Islet of Langerhans (tissue), 1 donor: Measurements from ENCODE around the gene SPO11.
A peak's percentile ranks its signal among the peaks of the same experiment; 100 is the strongest.
"Not testable (repeated sequence)": the region's sequence is repeated elsewhere in the genome, so short reads cannot be mapped to it uniquely, and the experiment has no call there.

ENCODE experiments used
- FAIRE-seq: peaks from one replicate; lab custom pipeline; 2011; peaks lifted over from hg19 to GRCh38; lab: Jason Lieb, UNC

The SPO11 gene

GRCh38 chr20:57341663-57342062 is 12.1 kb downstream of the SPO11 start:
- no peak for FAIRE-seq

DNA sequence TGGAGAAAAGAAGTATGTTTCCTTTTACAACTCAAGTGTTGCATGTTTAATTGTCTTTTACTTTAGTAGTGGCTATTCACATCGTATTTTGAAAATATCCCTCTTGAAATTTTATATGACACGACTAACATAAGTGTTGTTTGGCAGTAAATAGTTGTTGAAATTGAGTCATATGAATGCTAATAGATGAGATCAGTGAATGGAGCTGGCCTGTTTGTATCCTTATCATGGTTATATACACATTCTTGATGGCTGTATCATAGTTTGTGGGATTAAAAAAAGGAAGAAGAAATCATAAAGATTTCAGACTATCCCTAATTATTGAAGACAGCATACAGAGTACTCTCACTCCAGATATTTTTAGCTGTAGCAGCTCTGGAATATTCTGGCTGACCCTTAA is 13.2 kb downstream of the SPO11 start:
- FAIRE-seq: no peak

- peak; percentile 84 for FAIRE-seq
These were observed 16.9 kb downstream of the SPO11 start for GRCh38 chr20:57346477-57346876.

DNA sequence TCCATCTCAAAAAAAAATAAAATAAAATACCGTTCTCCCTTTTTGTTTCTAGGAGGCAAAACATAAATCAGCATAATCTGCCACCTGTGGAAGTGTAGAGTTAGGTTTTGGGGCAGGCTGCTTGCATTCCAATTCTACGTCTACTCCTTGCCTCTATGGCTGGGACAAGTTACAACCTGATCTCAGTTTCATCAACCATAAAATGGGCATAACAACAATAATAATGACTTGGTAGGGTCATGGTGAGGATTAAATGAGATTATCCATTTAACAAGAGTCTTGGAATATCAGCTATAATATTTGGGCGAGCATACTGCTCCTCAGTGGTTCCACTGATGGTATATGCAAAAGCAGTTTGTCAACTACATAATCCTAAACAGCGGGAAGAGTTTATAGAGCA is 17.8 kb downstream of the SPO11 start:
- FAIRE-seq: no peak

DNA sequence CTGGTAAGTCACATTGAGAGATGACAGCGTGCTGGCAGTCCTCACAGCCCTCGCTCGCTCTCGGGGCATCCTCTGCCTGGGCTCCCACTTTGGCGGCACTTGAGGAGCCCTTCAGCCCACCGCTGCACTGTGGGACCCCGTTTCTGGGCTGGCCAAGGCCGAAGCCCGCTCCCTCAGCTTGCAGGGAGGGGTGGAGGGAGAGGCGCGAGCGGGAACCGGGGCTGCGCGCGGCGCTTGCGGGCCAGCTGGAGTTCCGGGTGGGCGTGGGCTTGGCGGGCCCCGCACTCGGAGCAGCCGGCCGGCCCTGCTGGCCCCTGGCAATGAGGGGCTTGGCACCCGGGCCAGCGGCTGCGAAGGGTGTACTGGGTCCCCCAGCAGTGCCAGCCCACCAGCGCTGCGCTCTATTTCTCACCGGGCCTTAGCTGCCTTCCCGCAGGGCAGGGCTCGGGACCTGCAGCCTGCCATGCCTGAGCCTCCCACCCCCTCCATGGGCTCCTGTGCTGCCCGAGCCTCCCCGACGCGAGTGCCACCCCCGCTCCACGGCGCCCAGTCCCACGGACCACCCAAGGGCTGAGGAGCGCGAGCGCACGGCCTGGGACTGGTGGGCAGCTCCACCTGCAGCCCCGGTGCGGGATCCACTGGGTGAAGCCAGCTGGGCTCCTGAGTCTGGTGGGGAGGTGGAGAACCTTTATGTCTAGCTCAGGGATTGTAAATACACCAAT is 18.8 kb downstream of the SPO11 start:
- FAIRE-seq: not testable (repeated sequence)

DNA sequence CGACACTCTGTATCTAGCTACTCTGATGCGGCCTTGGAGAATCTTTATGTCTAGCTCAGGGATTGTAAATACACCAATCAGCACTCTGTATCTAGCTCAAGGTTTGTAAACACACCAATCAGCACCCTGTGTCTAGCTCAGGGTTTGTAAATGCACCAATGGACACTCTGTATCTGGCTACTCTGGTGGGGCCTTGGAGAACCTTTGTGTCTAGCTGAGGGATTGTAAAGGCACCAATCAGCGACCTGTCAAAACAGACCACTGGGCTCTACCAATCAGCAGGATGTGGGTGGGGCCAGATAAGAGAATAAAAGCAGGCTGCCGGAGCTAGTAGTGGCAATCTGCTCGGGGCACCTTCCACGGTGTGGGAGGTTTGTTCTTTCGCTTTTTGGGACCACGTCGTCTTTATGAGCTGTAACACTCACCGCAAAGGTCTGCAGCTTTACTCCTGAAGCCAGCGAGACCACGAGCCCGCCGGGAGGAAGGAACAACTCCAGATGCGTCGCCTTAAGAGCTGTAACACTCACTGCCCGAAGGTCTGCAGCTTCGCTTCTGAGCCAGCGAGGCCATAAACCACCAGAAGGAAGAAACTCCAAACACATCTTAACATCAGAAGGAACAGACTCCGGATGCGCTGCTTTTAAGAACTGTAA is 19.4 kb downstream of the SPO11 start:
- not testable (repeated sequence) for FAIRE-seq

DNA sequence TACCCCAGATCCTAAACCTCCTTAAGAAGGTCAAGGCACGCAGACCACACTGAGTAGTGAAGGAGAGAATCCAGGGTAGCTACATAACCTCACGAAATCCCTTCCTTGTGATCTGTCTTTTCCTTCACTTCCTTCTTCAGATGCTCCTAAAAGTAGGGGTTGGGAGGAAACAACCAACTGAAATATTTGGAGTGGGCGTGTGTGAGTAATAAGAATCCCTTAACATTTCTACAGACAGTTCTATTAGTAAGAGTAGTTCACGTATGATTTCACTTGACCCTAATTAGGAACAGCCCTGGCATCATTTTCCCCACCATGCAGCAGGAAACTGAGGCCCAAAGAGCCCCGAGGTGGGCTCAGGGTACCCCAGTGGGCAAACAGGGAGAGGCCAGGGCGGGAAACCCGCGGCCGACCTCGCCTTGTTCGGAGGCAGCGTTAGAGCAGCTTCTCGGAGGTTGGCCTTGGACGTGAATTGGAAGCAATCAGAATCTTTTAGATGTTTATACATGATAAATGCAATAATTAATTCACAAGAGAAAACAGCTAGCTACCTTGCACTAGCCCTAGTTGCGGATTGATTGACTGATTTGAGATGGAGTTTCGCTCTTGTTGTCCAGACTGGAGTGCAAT is 20.6 kb downstream of the SPO11 start:
- no peak for FAIRE-seq

DNA sequence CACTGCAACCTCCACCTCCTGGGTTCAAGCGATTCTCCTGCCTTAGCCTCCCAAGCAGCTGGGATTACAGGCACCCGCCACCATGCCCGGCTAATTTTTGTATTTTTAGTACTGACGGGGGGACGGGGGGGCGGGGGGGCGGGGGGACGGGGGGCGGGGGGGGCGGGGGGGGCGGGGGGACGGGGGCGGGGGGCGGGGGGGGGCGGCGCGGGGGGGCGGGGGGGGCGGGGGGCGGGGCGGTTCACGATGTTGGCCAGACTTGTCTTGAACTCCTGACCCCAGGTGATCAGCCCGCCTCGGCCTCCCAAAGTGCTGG is 21.1 kb downstream of the SPO11 start:
- FAIRE-seq: not testable (repeated sequence)

GRCh38 chr20:57351042-57351783 is 21.6 kb downstream of the SPO11 start, which contains the start of gene RAE1:
Gene RAE1, plus strand, starts transcription at chr20:57351255. Its CDS starts 2,784 bp downstream, at chr20:57354039.
- FAIRE-seq: peak; percentile 62

DNA sequence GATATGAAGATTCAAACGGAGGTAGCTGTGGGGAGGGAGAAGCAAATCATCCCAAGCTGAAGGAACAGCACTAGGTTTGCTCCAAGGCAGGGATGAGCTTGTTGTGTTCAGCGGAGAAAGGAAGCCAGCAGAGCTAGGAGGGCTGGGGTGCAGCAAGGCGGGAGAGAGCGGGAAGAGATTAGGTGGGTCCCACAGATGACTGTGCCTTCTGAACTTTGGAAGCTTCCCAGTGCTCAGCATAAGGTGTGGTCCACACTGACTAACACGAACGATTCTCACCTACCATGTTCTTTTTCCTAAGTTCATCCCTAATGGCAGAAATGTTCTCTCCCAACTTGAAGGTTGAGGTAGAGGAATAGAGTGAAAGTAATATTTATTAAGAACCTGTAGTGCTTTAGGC is 22.7 kb downstream of the SPO11 start:
- FAIRE-seq: no peak

DNA sequence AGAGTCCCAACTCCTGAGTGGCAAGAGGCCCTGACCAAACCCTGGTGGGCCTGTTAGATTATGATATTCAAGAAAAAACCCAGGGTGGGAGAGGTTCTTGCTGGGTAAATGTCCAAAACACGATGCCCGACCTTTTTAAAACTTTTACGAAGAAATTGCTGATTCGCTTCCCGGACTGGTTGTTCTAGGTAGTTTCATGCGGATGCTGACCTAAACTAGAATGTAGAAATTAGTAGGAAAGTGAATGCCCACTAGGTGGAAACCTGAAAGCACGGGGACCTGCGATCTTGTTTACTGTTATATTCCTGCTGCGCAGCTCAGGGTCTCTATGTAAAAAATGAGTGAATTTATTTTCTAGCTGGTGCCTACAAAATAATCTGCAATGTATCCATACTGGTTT is 23.7 kb downstream of the SPO11 start:
- FAIRE-seq: no peak

- no peak for FAIRE-seq
These were observed 31.9 kb downstream of the SPO11 start for GRCh38 chr20:57361517-57361916.

- no peak for FAIRE-seq
These were observed 34.8 kb downstream of the SPO11 start for GRCh38 chr20:57364451-57364850.

GRCh38 chr20:57369596-57369995 is 40.0 kb downstream of the SPO11 start:
- FAIRE-seq: no peak

GRCh38 chr20:57370316-57370715 is 40.7 kb downstream of the SPO11 start:
- FAIRE-seq: no peak

GRCh38 chr20:57371363-57371762 is 41.8 kb downstream of the SPO11 start:
- no peak for FAIRE-seq

DNA sequence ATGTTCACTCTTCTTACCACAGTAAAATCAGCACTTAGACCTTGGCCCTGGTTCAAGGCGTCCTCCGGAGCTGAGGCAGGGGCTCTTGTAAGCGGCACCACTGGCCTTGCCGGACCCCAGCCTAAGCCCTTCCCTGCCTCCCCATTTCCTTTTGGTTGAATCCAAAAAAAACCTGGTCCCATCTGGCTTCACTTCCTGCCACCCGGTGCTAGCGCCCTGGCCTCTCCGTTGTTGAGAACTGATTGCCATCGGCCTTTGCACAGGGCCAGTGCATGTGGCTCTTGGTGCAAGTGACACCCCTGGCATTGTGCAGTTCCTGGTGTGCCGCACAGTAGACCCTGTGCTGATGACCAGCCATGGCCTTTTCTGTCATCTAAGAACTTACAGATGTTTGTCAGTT is 42.6 kb downstream of the SPO11 start:
- no peak for FAIRE-seq

DNA sequence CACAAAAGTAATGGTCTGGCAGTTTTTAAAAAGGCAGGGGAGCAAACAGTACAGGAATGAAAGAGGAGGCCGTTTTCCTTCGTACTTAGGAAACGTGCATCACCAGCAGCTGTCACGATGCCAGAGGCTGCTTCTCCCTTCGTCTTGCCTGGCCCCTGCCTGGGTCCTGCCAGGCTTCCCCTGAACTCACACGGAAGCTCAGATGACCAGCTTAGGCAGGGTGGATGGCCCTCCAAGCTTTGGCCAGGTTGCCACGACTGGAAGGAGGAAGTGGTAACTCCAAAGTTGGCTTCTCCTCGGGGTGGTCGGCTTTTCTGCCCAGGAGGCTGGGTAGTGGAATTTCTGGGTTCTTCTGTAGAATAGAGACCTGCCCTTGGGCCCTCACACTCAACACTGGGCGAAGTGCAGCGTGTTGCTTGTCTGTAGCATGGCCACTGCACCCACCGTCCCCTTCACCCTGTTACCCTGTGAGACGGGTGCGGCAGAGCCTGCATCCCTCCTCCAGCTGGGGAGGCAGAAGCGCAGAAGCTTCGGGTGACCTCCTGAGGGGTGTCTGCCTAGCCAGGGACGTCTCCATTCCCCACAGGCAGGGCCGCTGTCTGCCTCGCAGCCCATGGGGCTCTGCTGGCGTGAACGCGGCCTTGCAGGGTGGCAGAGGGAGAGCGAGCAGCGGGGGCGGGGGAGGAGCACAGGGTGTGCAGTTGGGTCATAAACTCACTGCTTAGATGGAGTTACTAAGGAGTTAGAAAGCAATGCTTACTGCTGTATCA is 43.2 kb downstream of the SPO11 start:
- no peak for FAIRE-seq

DNA sequence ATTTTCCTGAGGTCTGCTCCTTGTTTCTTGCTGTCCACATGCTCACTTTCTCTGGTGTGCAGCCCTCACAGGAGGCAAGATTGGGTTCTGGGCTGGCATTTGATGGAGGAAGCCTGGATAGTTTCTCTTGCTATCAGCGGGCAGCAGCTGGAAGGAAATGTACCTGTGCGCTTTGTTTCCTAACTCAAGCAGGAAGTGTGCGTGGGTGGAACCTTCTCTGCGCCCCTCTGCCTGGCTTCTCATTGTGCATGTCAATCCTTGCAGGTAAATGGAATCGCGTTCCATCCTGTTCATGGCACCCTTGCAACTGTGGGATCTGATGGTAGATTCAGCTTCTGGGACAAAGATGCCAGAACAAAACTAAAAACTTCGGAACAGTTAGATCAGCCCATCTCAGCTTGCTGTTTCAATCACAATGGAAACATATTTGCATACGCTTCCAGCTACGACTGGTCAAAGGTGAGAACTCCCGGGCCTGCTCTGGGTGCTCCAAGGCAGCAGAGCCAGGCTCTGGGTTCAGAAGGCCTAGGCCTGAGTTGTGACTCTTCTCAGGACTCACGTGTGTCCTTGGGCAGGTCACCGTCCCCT is 44.8 kb downstream of the SPO11 start:
- no peak for FAIRE-seq

DNA sequence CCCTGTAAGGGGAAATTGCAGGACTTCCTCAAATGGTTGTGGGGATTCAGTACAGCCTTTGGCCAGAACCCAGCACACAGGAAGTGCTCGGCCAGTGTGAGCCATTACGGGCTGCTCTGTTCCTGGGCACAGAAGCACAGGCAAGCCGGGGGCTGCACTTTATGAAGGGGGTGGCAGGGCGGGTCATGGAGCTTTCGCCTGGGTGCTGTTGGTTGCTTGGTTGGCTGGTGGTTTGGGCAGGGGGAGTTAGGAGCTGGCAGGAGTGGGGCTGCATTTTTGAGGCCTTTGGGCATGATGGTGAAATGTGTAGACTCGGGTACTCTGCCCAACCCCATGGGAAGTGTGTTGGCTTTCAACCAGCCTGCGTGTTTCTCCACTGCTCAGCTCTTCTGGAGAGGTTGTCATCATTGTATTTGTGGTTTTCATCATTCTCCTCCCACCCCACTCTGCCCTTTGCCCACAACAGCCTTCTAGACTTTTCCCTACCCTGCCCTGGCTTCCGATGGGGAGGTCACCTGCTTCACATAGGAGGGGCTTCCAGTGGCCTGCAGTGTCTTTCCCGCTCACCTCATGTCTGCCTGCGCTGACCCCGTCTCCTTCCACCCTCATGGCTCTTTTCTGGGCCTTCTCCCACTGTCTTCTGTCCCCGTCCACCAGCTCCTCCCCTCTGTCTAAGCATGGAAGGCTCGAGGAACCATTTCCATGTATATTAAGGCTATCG is 45.5 kb downstream of the SPO11 start:
- FAIRE-seq: no peak

DNA sequence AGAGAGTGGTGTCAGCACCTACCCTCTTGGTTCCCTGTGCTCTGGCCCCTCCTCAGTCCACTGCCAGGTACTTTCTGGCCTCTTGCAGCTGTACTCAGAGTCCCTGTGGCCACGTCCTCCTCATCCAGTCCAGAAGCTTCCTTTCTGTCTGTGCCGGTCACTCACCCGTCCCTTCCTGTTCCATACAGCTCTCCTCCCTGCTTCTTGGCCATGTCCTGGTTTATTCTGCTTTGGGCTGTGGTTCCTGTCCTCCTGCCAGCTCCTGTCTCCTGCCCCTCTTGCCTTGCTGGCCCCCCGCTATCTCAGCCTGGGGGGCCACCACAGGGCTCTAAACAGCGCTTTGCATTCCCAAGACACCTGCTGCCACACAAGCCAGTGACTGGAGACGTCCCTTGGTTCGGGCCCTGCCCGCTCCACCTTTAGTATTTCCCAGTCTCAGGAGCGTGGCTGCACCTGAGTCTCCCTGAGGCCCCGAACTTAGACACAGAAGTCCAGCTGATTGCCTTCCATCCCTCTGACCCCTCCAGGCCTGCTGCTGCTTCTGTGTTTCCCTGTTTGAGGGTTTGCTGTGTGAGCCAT is 46.1 kb downstream of the SPO11 start:
- no peak for FAIRE-seq
